Mucosa of rectum (tissue), 2 donors: ENCODE data around the gene KMT2B.

ENCODE experiments used
- H3K27ac ChIP-seq, 2 donors: one replicate each; pipeline ENCODE4 v1.7.0; 2013; ENCODE audit warnings: inconsistent platforms in 2 of 2, low read depth in 2 of 2, low read length in 2 of 2
- H3K27me3 ChIP-seq, 2 donors: one replicate each; pipeline ENCODE4 v1.7.0; 2013; ENCODE audit warnings: low read length in 2 of 2; ENCODE audit not compliant: control insufficient read depth in 2 of 2, insufficient read depth in 2 of 2
- H3K36me3 ChIP-seq, 2 donors: one replicate each; pipeline ENCODE4 v1.7.0; 2013; ENCODE audit warnings: low read length in 2 of 2; ENCODE audit not compliant: control insufficient read depth in 2 of 2, insufficient read depth in 2 of 2
- H3K4me1 ChIP-seq, 2 donors: one replicate each; pipeline ENCODE4 v1.7.0; 2013; ENCODE audit warnings: low read length in 2 of 2, mild to moderate bottlenecking in 1 of 2; ENCODE audit not compliant: control insufficient read depth in 2 of 2, insufficient read depth in 2 of 2
- H3K4me3 ChIP-seq, 2 donors: one replicate each; pipeline ENCODE4 v1.7.0; 2013; ENCODE audit warnings: low read length in 2 of 2
- H3K9ac ChIP-seq, 2 donors: one replicate each; pipeline ENCODE4 v1.7.0; 2013; ENCODE audit warnings: low read length in 2 of 2, low read depth in 1 of 2, mild to moderate bottlenecking in 1 of 2
- H3K9me3 ChIP-seq, 2 donors: one replicate each; pipeline ENCODE4 v1.7.0; 2013; ENCODE audit warnings: low read length in 2 of 2; ENCODE audit not compliant: control insufficient read depth in 2 of 2
- donor health status: healthy.
- donor health status: Normal muscosa, but diverticular disease.

KMT2B gene

DNA sequence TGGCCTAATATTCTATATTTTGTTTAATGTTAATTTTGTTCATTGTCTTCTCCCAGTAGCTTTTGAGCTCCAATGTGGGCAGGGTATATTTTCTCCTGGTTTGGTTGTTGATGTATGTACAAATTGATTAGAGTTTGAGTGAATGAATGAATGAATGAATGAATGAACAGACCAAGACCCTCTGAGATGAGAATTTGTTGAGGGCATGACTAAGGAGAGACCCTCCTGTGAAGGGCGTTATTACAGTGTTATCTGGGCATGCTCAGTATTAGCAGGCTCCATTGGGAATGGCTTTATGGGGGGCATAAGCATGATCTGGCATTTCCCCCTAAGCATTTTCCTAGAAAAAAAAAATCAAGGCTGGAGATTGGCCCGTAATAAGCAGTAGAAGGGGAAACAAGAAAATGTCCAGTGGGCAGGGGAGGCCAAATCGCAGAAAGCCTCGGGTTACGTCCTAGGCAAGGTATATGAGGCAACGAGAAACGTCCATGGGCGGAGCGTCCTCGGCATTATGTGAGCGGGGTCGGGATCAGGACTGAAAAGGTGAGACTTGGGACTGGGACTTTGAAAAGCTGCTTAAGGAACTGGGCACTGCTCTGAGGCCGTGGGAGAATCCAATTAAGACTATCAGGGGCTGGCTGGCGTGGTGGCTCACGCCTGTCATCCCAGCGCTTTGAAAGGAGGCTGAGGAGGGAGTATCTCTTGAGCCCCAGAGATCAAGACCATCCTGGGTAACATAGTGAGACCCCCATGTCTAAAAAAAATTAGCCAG is 56.7 kb downstream of the KMT2B start:
- peak overlapping the region; percentile 56 to 68 for H3K4me3 ChIP-seq
- H3K9me3 ChIP-seq: no peaks in the 10 kb centered on the region
- no peak overlapping the region for H3K9ac ChIP-seq
- no peak overlapping the region for H3K27ac ChIP-seq
- peaks cover 4 to 7% of the 10 kb centered on the region in 2 donors for H3K4me1 ChIP-seq
- H3K36me3 ChIP-seq: peaks cover 0 to 4% of the 10 kb centered on the region in 2 donors
- H3K27me3 ChIP-seq: no peaks in the 10 kb centered on the region

- Histone ChIP-seq H3K27ac (no peak overlapping the region), H3K4me3 (peak overlapping the region; percentile 56 to 68), H3K9me3 (no peaks in the 10 kb centered on the region), H3K4me1 (peaks cover 4 to 7% of the 10 kb centered on the region in 2 donors), H3K9ac (no peak overlapping the region), H3K27me3 (no peaks in the 10 kb centered on the region), H3K36me3 (peaks cover 0 to 4% of the 10 kb centered on the region in 2 donors)
Measured at GRCh38 chr19:35775046-35775297, 57.2 kb downstream of the KMT2B start.

GRCh38 chr19:35775298-35776101 is 57.7 kb downstream of the KMT2B start, which contains the start of gene ARHGAP33:
Gene ARHGAP33, plus strand, starts transcription at chr19:35775564. Its CDS starts 95 bp downstream, at chr19:35775659.
- Histone ChIP-seq H3K27ac (no peak within 1 kb of the TSS), H3K9ac (peak within 1 kb of the TSS; percentile 51 to 52), H3K9me3 (no peaks in the 10 kb centered on the region)

GRCh38 chr19:35776102-35776788 is 58.4 kb downstream of the KMT2B start:
- H3K9me3 ChIP-seq: no peaks in the 10 kb centered on the region
- no peaks in the 10 kb centered on the region for H3K27me3 ChIP-seq
- H3K4me1 ChIP-seq: peaks cover 4 to 7% of the 10 kb centered on the region in 2 donors
- peaks cover 0 to 4% of the 10 kb centered on the region in 2 donors for H3K36me3 ChIP-seq
- peak overlapping the region; percentile 7 to 52 for H3K9ac ChIP-seq
- H3K4me3 ChIP-seq: peak overlapping the region in 1 of 2 donors; percentile 56
- no peak overlapping the region for H3K27ac ChIP-seq

More at GRCh38 chr19:35775298-35776101, 57.7 kb downstream of the KMT2B start, which contains the start of gene ARHGAP33:
- Histone ChIP-seq H3K36me3 (peaks cover 0 to 4% of the 10 kb centered on the region in 2 donors), H3K4me1 (peaks cover 4 to 7% of the 10 kb centered on the region in 2 donors), H3K27me3 (no peaks in the 10 kb centered on the region), H3K4me3 (peak within 1 kb of the TSS; percentile 56 to 68)

- Histone ChIP-seq H3K9ac (no peak overlapping the region), H3K36me3 (peaks cover 3 to 4% of the 10 kb centered on the region in 2 donors), H3K27ac (no peak overlapping the region), H3K4me3 (no peak overlapping the region), H3K4me1 (peaks cover 4 to 7% of the 10 kb centered on the region in 2 donors), H3K9me3 (no peaks in the 10 kb centered on the region), H3K27me3 (no peaks in the 10 kb centered on the region)
Measured at GRCh38 chr19:35777086-35777841, 59.5 kb downstream of the KMT2B start.

DNA sequence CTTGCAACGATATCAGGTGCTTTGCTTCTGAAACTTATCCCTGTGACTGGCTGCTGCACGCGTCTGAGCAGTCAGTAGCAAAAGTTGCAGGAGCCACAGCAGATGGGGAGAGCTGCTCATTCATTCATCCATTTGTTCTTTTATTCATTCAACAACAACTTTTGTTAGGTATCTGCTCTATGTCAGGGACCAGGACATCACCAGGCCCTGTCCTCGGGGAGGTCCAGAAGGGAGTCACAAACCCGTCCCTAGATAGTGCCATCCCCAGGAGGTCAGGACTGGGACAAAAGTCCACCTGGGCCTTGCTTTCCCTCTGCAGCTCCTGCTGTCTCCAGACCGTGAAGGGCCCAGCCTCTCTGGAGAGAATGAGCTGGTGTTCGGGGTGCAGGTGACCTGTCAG is 60.2 kb downstream of the KMT2B start:
- Histone ChIP-seq H3K4me1 (peaks cover 4 to 7% of the 10 kb centered on the region in 2 donors), H3K9me3 (no peaks in the 10 kb centered on the region), H3K36me3 (peaks cover 3 to 4% of the 10 kb centered on the region in 2 donors), H3K9ac (no peak overlapping the region), H3K4me3 (no peak overlapping the region), H3K27ac (no peak overlapping the region), H3K27me3 (no peaks in the 10 kb centered on the region)

GRCh38 chr19:35779033-35779432 is 61.2 kb downstream of the KMT2B start:
- no peak overlapping the region for H3K4me3 ChIP-seq
- peaks cover 3 to 4% of the 10 kb centered on the region in 2 donors for H3K36me3 ChIP-seq
- H3K27me3 ChIP-seq: no peaks in the 10 kb centered on the region
- no peak overlapping the region for H3K27ac ChIP-seq
- no peaks in the 10 kb centered on the region for H3K9me3 ChIP-seq
- no peak overlapping the region for H3K9ac ChIP-seq
- peaks cover 4 to 7% of the 10 kb centered on the region in 2 donors for H3K4me1 ChIP-seq

GRCh38 chr19:35780058-35780457 is 62.3 kb downstream of the KMT2B start:
- peaks cover 3 to 4% of the 10 kb centered on the region in 2 donors for H3K36me3 ChIP-seq
- H3K9me3 ChIP-seq: no peaks in the 10 kb centered on the region
- no peak overlapping the region for H3K4me3 ChIP-seq
- H3K9ac ChIP-seq: no peak overlapping the region
- H3K27ac ChIP-seq: no peak overlapping the region
- no peaks in the 10 kb centered on the region for H3K27me3 ChIP-seq
- H3K4me1 ChIP-seq: peaks cover 0 to 3% of the 10 kb centered on the region in 2 donors

DNA sequence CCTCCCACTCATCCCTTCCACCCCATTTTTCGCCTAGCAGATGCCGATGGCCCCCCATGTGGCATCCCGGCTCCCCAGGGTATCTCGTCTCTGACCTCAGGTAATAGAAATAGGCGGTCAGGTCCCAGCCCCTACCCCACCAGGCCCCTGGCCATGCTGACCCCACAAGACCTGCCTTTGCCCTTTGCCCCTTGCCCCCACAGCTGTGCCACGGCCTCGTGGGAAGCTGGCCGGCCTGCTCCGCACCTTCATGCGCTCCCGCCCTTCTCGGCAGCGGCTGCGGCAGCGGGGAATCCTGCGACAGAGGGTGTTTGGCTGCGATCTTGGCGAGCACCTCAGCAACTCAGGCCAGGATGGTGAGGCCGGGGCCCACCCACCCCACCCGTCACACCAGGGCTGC is 62.9 kb downstream of the KMT2B start:
- H3K4me1 ChIP-seq: peaks cover 0 to 2% of the 10 kb centered on the region in 2 donors
- H3K27me3 ChIP-seq: no peaks in the 10 kb centered on the region
- H3K9me3 ChIP-seq: no peaks in the 10 kb centered on the region
- H3K36me3 ChIP-seq: peaks cover 3 to 4% of the 10 kb centered on the region in 2 donors
- H3K9ac ChIP-seq: no peak overlapping the region
- no peak overlapping the region for H3K4me3 ChIP-seq
- no peak overlapping the region for H3K27ac ChIP-seq
